Mucosa of rectum (tissue), 2 donors: ENCODE measurements around the gene CIBAR2.
A peak's percentile ranks its signal among the peaks of the same experiment; 100 is the strongest.

Experiments
- H3K27ac ChIP-seq, 2 donors: one replicate each; pipeline ENCODE4 v1.7.0; 2013; ENCODE audit warnings: inconsistent platforms in 2 of 2, low read depth in 2 of 2, low read length in 2 of 2
- H3K27me3 ChIP-seq, 2 donors: one replicate each; pipeline ENCODE4 v1.7.0; 2013; ENCODE audit warnings: low read length in 2 of 2; ENCODE audit not compliant: control insufficient read depth in 2 of 2, insufficient read depth in 2 of 2
- H3K36me3 ChIP-seq, 2 donors: one replicate each; pipeline ENCODE4 v1.7.0; 2013; ENCODE audit warnings: low read length in 2 of 2; ENCODE audit not compliant: control insufficient read depth in 2 of 2, insufficient read depth in 2 of 2
- H3K4me1 ChIP-seq, 2 donors: one replicate each; pipeline ENCODE4 v1.7.0; 2013; ENCODE audit warnings: low read length in 2 of 2, mild to moderate bottlenecking in 1 of 2; ENCODE audit not compliant: control insufficient read depth in 2 of 2, insufficient read depth in 2 of 2
- H3K4me3 ChIP-seq, 2 donors: one replicate each; pipeline ENCODE4 v1.7.0; 2013; ENCODE audit warnings: low read length in 2 of 2
- H3K9ac ChIP-seq, 2 donors: one replicate each; pipeline ENCODE4 v1.7.0; 2013; ENCODE audit warnings: low read length in 2 of 2, low read depth in 1 of 2, mild to moderate bottlenecking in 1 of 2
- H3K9me3 ChIP-seq, 2 donors: one replicate each; pipeline ENCODE4 v1.7.0; 2013; ENCODE audit warnings: low read length in 2 of 2; ENCODE audit not compliant: control insufficient read depth in 2 of 2
- donor health status: healthy.
- donor health status: Normal muscosa, but diverticular disease.

The CIBAR2 gene

DNA sequence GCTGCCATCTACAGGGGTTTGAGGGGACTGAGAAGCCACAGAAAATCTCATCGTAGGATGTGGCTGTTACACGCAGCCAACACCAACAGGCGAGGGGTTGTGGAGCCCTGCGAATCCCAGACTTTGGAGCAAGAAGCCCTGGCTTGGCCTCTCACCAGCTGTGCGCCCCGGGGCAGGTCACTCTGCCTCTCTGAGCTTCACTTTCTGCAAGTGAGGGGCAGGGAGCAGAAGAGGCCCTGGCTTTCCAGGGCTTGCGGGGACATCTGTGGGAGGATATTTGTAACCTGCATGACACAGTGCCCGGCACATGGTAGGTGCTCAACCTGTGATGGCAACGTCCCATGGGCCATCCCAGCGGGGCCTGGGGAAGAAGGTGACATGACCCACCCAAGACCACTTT is 32.9 kb upstream of the CIBAR2 start:
- no peaks in the 10 kb centered on the region for H3K4me1 ChIP-seq

DNA sequence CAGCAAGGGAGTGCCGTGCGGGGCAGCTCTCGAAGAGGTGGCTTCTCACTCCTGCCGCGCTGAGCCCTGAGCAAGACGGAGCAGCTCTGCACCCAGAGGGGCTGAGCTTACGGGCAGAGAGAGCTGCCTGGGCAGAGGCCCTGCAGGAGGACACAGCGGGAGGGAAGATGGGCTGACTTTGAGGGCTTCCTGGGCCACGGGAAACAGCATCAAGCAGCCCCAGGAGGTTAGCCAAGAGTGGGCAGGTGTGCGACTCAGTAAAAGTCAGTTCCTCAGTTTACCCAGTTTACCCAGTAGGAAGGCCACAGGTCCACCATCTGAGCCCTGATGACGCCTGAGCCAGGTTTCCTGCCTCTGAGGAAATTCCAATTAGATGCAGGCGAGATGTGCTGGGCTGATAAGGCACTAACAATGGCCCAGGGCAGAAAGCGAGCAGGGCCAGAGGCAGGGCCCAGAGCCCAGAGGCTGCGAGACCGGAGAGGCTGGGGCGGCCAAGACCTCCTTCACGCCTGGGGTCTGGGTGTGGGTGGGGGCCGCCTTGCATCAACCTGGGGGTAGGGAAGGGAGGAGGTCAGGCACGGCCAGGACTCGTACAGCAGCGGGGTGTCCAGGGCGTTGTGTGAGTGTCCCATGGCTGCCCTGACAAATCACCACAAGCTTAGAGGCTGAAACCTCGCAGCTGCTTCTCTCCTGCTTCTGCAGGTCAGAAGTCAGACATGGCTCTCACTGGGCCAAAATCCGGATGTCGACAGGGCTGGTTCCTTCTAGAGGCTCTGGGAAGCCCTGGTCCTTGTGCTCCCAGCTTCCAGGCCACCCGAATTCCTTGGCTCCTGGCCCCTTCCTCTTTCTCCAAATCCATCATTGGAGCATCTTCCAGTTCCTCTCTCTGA is 32.0 kb upstream of the CIBAR2 start:
- Histone ChIP-seq H3K4me3 (no peak overlapping the region), H3K27ac (no peak overlapping the region), H3K36me3 (no peaks in the 10 kb centered on the region), H3K9ac (no peak overlapping the region), H3K9me3 (no peaks in the 10 kb centered on the region), H3K4me1 (no peaks in the 10 kb centered on the region), H3K27me3 (peaks cover 0 to 4% of the 10 kb centered on the region in 2 donors)

More for the DNA sequence above, 32.9 kb upstream of the CIBAR2 start:
- no peaks in the 10 kb centered on the region for H3K9me3 ChIP-seq
- no peak overlapping the region for H3K9ac ChIP-seq
- peaks cover 1 to 4% of the 10 kb centered on the region in 2 donors for H3K27me3 ChIP-seq
- H3K36me3 ChIP-seq, result no peaks in the 10 kb centered on the region
- H3K4me3 ChIP-seq, result no peak overlapping the region
- H3K27ac ChIP-seq, result no peak overlapping the region

DNA sequence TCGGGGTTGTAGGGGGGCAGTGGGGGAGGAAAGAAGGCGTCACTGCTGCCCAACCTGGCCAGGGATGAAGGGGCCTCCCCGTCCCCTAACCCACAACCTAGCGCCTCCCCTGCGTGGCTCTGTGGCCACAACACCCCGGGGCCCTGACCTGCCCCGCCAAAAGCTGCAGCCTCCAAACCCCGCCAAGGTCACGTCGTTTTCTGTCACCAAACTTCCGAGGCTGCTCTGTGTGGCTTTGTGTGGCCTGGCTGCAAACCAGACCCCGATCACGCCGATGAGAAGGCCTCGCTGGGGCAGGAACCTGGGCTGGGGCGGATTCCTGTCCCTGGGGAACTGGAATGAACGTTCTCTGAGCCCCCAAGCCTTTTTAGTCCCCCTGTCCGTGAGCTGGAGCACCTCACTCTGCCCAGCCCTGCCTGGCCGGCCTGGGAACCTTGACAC is 30.5 kb upstream of the CIBAR2 start:
- Histone ChIP-seq H3K27ac (no peak overlapping the region), H3K4me1 (no peaks in the 10 kb centered on the region), H3K27me3 (peaks cover 0 to under 1% of the 10 kb centered on the region in 2 donors), H3K9ac (no peak overlapping the region), H3K4me3 (no peak overlapping the region), H3K36me3 (no peaks in the 10 kb centered on the region), H3K9me3 (no peaks in the 10 kb centered on the region)

DNA sequence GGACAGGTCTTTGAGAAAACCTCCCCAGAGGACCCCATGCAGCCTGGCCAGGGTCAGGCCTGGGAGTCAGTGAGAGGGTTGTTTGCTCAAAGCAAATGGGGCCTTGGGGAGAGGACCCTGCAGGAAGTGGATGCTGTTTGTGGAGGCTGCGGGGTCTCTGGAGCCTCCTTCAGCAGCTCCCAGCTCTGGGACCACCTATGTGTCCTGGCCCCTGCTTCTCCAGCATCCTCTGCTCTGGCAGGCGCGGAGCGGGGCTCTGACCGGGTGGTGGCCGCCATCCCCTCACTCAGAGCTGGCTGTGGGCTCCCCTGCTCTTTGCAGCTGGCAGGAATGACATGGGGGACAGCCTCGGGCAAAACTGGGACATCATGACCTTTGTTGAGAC is 29.8 kb upstream of the CIBAR2 start:
- Histone ChIP-seq H3K36me3 (no peaks in the 10 kb centered on the region), H3K9ac (no peak overlapping the region), H3K27me3 (peaks cover 0 to 2% of the 10 kb centered on the region in 2 donors), H3K9me3 (no peaks in the 10 kb centered on the region), H3K4me3 (no peak overlapping the region), H3K27ac (no peak overlapping the region), H3K4me1 (peaks cover 2 to 6% of the 10 kb centered on the region in 2 donors)

DNA sequence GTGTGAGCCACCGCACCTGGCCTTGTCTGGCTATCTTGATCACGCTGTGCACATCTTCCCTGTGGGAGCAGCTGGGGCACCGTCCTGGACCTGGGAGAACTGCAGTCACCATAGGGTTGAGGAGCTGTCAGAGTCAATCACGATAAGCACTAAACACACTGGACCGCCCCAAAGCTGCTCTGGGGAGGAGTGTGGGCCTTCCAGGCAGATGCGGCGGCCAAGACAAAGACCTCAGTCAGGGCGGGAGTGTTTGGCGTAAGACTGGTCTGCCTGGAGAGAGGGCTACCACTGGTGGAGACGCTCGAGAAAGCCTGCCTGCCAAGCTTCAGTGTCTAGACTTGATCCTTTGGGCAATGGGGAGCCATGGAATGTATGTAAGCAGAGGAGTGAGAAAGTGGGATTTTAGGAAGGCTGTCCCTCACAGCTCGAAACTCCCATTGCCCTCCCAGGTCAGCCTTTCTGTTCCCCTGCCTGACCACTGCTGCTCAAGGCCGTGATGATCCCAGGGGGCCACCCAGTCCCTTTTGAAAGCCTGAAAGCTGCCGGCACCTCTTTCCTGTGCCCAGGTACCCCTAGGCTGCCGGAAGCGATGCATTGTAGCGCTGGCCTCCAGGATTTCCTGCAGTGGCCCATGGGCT is 29.3 kb upstream of the CIBAR2 start:
- Histone ChIP-seq H3K36me3 (no peaks in the 10 kb centered on the region), H3K4me1 (peaks cover 8 to 10% of the 10 kb centered on the region in 2 donors), H3K4me3 (no peak overlapping the region), H3K27me3 (peaks cover 0 to 3% of the 10 kb centered on the region in 2 donors), H3K9ac (no peak overlapping the region), H3K9me3 (no peaks in the 10 kb centered on the region), H3K27ac (no peak overlapping the region)

DNA sequence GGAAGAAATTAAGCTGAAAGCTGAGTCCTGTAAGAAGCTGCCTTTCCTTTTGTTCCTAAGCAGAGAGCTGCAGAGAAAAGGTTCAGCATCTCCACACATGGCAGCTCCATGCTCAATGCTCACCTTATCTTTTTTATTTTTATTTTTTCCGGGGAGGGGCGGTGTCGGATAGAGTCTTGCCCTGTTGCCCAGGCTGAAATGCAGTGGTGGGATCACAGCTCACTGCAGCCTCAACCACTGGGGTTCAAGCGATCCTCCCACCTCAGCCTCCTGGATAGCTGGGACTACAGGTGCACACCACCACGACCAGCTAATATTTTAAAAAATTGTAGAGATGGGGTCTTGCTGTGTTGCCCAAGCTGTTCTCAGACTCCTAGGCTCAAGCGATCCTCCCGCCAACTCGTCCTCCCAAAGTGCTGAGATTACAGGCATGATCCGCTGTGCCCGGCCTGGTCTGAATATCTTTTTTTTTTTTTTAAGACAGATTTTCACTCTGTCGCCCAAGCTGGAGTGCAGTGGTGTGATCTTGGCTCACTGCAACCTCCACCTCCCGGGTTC is 28.3 kb upstream of the CIBAR2 start:
- H3K27me3 ChIP-seq, result peaks cover 0 to 3% of the 10 kb centered on the region in 2 donors
- no peak overlapping the region for H3K4me3 ChIP-seq
- no peak overlapping the region for H3K9ac ChIP-seq
- no peaks in the 10 kb centered on the region for H3K36me3 ChIP-seq
- no peaks in the 10 kb centered on the region for H3K9me3 ChIP-seq
- H3K27ac ChIP-seq, result no peak overlapping the region
- H3K4me1 ChIP-seq, result peaks cover 10 to 13% of the 10 kb centered on the region in 2 donors

DNA sequence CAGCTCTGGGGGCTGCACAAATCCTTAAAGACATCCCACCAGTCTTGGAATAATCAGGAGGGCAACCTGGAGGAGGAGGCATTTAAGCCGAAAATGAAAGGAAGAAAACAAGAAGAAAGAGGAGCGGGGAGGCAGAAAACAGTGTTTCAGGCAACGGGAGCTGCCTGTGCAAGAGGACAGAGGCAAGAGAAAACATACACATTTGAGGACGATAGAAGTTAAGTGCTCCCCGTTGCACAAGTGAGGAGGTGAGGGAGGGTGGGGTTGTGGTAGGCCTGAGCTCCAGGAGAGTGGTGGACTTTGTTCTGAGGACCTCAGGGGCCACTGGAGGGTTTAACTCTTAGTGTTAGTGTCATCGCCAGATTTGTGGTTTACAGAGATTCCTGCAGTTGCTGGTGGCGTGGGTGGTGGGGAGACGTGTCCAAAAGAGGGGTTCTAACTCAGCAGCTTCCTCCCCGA is 27.6 kb upstream of the CIBAR2 start:
- Histone ChIP-seq H3K9ac (no peak overlapping the region), H3K4me3 (no peak overlapping the region), H3K27me3 (peaks cover 0 to 3% of the 10 kb centered on the region in 2 donors), H3K36me3 (no peaks in the 10 kb centered on the region), H3K4me1 (peaks cover 10 to 13% of the 10 kb centered on the region in 2 donors), H3K9me3 (no peaks in the 10 kb centered on the region), H3K27ac (no peak overlapping the region)

DNA sequence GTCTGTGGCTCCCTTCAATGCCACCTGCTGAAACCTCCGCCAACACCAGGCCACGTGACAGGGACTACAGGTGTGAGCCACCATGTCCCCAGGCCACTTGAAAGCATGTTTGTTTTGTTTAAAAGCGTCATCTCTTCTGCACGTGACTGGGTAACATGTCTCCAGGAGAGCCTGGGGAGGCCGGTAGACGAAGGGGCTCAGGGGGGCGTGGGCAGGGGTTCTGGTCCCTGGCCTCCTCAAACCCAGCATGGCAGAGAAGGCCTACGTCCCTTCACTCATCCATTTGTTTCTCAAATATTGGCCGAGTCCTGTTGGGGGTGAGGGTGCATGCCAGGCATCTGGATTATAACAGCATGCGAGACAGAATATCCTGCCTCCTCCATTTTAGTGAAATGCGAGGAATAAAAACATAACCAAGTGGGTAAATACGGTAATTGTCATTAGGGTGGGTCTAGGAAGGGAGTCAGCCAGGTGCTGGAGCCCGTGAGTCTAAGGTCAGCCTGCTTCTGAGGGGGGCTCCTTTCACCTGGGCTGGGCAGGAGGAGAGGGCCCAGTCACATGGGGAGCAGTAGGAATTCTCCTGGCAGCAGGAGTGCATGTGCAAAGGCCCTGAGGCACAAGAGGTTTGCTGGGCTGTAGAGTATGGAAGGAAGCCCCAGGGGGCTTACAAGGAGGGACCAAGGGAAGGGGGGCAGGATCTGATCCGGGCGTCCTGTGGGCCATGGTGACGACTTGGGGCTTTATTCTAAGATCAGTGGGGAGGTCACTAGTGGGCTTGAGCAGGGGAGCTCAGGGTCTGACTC is 26.8 kb upstream of the CIBAR2 start:
- Histone ChIP-seq H3K36me3 (no peaks in the 10 kb centered on the region), H3K27ac (no peak overlapping the region), H3K9me3 (no peaks in the 10 kb centered on the region), H3K9ac (no peak overlapping the region), H3K27me3 (peaks cover 0 to 3% of the 10 kb centered on the region in 2 donors), H3K4me3 (no peak overlapping the region), H3K4me1 (peaks cover 10 to 13% of the 10 kb centered on the region in 2 donors)

DNA sequence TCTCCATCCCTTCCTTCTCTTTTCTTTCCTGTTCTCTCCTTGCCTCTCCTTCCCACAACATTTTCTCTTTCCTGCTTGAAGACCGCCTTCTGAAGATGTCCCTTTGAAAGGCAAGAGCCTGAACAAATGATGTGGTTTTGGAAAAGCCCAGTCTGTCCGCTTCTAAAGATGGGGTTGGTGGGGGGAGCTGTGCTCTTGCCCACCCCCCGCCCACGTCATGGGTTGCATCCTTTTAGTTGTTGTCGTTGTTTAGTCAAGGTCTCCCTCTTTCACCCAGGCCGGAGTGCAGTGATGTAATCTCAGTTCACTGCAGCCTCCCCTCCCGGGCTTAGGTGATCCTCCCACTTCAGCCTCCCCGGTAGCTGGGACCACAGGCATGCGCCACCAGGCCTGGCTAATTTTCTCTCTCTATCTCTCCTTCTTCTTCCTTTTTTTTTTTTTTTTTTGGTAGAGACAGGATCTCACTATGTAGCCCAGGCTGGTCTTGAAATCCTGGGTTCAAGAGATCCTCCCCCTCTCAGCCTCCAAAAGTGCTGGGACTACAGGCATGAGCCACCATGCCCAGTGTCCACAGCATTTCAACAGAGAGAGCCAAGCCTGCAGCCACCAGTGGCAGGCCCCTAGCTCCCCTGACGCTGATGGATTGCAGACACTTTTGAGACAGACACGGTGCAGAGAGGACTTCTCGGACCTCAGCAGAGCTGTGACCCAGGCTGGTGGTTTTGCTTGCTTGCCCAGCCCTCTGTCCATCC is 26.0 kb upstream of the CIBAR2 start:
- H3K4me1 ChIP-seq, result peaks cover 10 to 13% of the 10 kb centered on the region in 2 donors
- H3K27ac ChIP-seq, result peak overlapping the region; percentile 61 to 63
- H3K4me3 ChIP-seq, result no peak overlapping the region
- H3K27me3 ChIP-seq, result peaks cover 0 to 3% of the 10 kb centered on the region in 2 donors
- no peaks in the 10 kb centered on the region for H3K36me3 ChIP-seq
- H3K9me3 ChIP-seq, result no peaks in the 10 kb centered on the region
- H3K9ac ChIP-seq, result no peak overlapping the region
